C4-2B (cell line): Measurements from ENCODE around the gene TSACC.
A peak's percentile ranks its signal among the peaks of the same experiment; 100 is the strongest.

Source experiments
- H3K27ac ChIP-seq: fragments of 450-650 bp; 2 replicates; pipeline ENCODE4 v1.5.1; 2017
- ZFX ChIP-seq: fragments of 450-650 bp; IDR thresholded peaks from 2 replicates; pipeline ENCODE4 v1.6.1; 2017
- TF ChIP-seq, protein P1 (sequence below): fragments of 450-650 bp; conservative IDR thresholded peaks from 2 replicates; pipeline ENCODE4 v1.5.1; 2017; ENCODE audit warnings: mild to moderate bottlenecking

The TSACC gene

DNA sequence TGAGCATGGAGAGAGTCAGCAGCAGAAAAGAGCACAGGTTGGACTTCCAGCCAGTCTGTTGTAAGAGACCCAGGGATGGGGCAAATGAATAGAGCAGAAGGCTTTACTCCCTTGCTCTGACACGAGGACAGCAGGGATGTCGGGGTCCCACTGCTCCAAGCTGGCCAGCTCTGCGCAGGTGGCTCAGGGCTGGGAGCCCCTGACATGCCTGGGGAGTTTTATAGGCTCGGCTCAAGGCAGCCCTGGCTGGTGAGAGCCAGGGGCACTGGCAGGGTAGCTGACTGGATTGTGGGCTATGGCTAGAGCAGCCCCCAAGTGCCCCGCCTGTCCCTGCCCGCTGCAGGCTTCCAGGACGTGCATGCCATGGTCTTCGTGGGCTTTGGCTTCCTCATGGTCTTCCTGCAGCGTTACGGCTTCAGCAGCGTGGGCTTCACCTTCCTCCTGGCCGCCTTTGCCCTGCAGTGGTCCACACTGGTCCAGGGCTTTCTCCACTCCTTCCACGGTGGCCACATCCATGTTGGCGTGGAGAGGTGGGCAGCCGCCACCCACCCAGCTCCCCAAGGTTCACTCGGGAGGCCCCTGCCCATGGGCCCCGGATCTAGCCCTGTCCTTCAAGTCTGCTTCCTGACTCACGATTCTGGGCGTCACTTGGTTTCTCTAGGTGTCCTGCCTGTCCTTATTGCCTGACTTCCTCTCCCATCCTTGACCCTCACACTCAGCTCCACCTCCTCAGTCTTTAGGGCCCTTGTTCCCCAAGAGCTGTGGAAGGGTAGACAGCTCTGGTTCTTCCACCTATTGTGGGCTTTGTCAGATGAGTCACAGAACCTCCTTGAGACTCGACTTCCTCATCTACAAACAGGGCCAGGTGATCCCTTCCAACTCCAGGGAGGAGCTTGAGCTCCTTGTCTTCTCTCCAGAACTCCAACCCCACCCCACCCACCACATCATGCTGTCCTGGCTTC is 38.9 kb downstream of the TSACC start:
- no peak for TF ChIP-seq ZFX
- TF ChIP-seq, protein P1, sequence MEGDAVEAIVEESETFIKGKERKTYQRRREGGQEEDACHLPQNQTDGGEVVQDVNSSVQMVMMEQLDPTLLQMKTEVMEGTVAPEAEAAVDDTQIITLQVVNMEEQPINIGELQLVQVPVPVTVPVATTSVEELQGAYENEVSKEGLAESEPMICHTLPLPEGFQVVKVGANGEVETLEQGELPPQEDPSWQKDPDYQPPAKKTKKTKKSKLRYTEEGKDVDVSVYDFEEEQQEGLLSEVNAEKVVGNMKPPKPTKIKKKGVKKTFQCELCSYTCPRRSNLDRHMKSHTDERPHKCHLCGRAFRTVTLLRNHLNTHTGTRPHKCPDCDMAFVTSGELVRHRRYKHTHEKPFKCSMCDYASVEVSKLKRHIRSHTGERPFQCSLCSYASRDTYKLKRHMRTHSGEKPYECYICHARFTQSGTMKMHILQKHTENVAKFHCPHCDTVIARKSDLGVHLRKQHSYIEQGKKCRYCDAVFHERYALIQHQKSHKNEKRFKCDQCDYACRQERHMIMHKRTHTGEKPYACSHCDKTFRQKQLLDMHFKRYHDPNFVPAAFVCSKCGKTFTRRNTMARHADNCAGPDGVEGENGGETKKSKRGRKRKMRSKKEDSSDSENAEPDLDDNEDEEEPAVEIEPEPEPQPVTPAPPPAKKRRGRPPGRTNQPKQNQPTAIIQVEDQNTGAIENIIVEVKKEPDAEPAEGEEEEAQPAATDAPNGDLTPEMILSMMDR: no peak
- no peak overlapping the region for H3K27ac ChIP-seq

DNA sequence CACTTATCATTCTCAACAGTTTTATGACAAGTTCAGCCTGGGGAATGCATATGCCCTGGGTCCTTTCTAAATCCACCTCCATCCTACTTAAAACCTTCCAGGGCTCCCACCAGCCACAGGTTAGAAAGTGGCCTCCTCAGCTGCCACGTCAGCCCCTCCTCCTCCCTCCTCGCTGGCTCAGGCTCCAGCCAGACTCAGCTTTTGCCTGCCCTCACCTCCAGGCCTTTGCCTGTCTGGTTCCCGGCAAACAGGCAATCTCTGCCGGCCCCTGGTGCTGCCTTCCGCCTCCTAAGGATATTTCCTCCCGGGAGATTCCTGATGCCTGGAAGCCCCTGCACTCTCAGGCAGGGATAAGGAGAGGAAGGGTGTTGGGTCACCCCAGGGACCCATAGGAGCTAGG is 40.2 kb downstream of the TSACC start:
- H3K27ac ChIP-seq: no peak overlapping the region
- TF ChIP-seq ZFX: no peak
- TF ChIP-seq, protein P1: no peak

- TF ChIP-seq, protein P1: no peak
- TF ChIP-seq ZFX: no peak
- H3K27ac ChIP-seq: no peak overlapping the region
These were observed 41.3 kb downstream of the TSACC start for GRCh38 chr1:156379420-156380165.

GRCh38 chr1:156382561-156382960 is 44.2 kb downstream of the TSACC start:
- TF ChIP-seq, protein P1: no peak
- TF ChIP-seq ZFX: no peak
- no peak overlapping the region for H3K27ac ChIP-seq

DNA sequence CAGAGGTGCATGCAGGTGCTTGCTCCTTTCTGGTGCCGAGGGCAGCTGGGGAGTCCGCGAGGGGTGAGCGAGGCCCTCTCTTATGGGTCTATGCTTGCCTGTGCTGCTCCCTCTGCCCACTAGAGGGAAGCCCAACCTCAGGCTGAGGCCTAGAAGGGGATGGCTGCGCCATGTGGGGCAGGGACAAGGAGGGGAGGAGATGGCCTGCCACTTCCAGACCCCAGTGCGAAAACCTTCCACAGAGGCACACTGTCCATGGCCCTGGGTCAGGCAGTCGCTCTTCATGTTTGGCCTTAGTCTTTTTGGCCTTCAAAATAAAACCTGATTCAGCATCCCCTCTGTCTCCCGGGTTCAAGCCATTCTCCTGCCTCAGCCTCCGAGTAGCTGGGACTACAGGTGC is 44.7 kb downstream of the TSACC start:
- H3K27ac ChIP-seq: no peak overlapping the region
- TF ChIP-seq, protein P1: peak; percentile 91
- no peak for TF ChIP-seq ZFX

GRCh38 chr1:156384007-156384406 is 45.7 kb downstream of the TSACC start:
- no peak for TF ChIP-seq ZFX
- TF ChIP-seq, protein P1: no peak
- H3K27ac ChIP-seq: no peak overlapping the region

DNA sequence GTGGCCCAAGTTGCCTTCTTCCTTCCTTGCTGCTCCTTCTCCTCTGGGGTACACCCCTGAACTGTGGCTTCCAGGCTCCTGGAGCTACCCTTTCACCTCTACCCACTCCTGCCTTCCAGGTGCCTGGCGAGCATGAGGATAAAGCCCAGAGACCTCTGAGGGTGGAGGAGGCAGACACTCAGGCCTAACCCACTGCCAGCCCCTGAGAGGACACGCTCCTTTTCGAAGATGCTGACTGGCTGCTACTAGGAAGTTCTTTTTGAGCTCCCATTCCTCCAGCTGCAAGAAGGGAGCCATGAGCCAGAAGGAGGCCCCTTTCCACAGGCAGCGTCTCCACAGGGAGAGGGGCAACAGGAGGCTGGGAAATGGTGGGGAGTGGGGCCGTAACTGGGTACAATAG is 46.3 kb downstream of the TSACC start:
- no peak overlapping the region for H3K27ac ChIP-seq
- no peak for TF ChIP-seq ZFX
- TF ChIP-seq, protein P1: no peak
